DMS 273 (cell line): ENCODE data around the gene HSPD1.
"Not testable (repeated sequence)": the region's sequence is repeated elsewhere in the genome, so short reads cannot be mapped to it uniquely, and the experiment has no call there.

ENCODE experiments used
- DNase-seq: peaks from one replicate; lab custom pipeline; 2025; ENCODE audit not compliant: unreplicated experiment; lab: John Stamatoyannopoulos, UW

Gene HSPD1

DNA sequence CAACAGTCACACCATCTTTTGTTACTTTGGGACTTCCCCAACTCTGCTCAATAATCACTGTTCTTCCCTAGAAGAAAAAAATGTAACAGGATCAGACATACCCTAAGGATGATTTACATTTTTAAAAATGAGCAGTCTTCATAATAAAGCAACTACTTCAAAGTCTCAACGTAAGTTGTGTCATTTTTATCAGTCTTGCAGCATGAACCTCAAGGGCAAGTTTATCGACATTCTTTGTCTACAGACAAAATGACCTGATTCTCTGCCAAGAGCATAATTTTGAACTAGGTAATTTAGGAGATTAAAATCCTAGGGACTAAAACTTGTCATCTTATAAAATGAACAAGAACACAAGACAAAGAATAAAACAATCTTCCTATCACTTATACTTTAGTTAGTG is 2.3 kb downstream of the HSPD1 start:
- DNase-seq: no peak

GRCh38 chr2:197496695-197497094 is 2.9 kb downstream of the HSPD1 start:
- DNase-seq: no peak

GRCh38 chr2:197495433-197496134 is 4.1 kb downstream of the HSPD1 start:
- DNase-seq: no peak

DNA sequence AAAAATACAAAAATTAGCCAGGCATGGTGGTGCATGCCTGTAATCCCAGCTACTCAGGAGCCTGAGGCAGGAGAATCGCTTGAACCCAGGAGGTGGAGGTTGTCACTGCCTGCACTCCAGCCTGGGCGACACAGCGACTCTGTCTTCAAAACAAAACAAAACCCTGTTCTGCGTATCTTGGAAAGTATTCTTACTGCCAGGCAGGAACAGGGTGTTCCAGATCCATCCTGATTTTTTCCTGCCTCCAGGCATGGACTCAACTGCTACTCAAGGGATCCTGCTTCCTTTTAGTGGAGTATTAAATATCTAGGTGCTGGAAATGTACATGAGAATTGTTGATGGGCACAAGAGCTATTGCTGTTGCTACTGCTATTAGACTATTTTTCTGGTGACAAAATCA is 12.3 kb downstream of the HSPD1 start:
- no peak for DNase-seq

- peak; percentile 13 for DNase-seq
Observed at GRCh38 chr2:197486175-197486574, 13.5 kb downstream of the HSPD1 start.

GRCh38 chr2:197484248-197484647 is 15.4 kb downstream of the HSPD1 start:
- DNase-seq: not testable (repeated sequence)

DNA sequence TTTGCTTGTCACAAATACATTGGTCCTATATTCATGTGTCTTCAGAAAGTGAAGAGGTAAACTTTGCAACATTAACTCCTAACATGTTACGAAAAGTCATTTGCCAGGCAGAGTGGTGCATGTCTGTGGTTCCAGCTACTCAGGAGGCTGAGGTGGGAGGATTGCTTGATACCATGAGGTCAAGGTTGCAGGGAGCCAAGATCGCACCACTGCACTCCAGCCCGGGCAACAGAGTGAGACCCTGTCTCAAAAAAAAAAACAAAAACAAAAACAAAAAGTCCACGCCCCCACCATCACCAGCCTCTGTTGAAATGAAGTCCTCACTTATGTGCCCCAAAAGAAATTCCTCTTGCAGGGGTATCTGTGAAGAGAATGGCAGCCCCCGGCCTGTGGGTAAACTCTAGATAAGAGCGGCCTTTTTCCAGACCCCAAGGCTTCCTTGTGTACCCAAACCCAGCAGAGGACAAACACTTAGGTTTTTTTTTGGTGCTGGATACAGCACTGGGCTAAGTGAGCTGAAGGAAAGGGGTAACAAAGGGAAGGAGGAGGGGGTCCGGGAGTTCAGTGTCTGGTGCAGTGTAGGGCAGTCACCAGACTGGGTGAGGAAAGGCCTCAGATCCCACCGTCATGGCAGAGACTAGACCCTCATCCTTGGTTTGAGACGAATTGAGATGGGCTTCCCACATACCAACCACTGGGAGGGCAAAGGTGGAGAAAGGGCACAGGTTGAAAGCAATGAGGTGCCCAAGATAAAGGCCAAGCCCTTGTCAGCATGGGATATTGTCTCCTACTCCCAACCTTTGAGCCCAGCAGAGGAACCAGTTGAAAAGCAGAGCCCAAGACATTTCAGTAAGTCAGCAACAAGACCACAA is 19.2 kb downstream of the HSPD1 start:
- no peak for DNase-seq

GRCh38 chr2:197477797-197478196 is 21.8 kb downstream of the HSPD1 start:
- no peak for DNase-seq

GRCh38 chr2:197472166-197472565 is 27.5 kb downstream of the HSPD1 start:
- no peak for DNase-seq

GRCh38 chr2:197464175-197464574 is 35.5 kb downstream of the HSPD1 start:
- no peak for DNase-seq

- DNase-seq: no peak
Observed at GRCh38 chr2:197461057-197461456, 38.6 kb downstream of the HSPD1 start.

- DNase-seq: no peak
Observed at GRCh38 chr2:197460649-197461048, 39.0 kb downstream of the HSPD1 start.

DNA sequence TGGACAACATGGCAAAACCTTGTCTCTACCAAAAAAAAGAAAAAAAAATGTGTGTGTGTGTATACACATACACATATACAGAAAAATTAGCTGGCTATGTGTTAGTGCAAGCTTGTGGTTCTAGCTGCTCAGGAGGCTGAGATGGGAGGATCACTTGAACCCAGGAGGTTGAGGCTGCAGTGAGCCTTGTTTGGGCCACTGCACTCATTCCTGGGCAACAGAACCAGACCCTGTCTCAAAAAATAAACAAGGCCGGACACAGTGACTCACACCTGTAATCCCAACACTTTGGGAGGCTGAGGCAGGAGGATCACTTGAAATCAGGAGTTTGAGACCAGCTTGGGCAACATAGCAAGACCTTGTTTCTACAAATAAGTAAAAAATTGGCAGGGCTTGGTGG is 44.2 kb downstream of the HSPD1 start:
- DNase-seq: no peak

GRCh38 chr2:197454923-197455322 is 44.7 kb downstream of the HSPD1 start:
- no peak for DNase-seq

- peak; percentile 97 for DNase-seq
Observed at GRCh38 chr2:197453914-197454398, 45.7 kb downstream of the HSPD1 start.

- peak; percentile 100 for DNase-seq
Observed at GRCh38 chr2:197453123-197453913, 46.3 kb downstream of the HSPD1 start, which contains the start of gene COQ10B. Gene COQ10B, plus strand, starts transcription at chr2:197453552. Its CDS starts 9 bp downstream, at chr2:197453561.

GRCh38 chr2:197452754-197453122 is 46.9 kb downstream of the HSPD1 start:
- no peak for DNase-seq

DNA sequence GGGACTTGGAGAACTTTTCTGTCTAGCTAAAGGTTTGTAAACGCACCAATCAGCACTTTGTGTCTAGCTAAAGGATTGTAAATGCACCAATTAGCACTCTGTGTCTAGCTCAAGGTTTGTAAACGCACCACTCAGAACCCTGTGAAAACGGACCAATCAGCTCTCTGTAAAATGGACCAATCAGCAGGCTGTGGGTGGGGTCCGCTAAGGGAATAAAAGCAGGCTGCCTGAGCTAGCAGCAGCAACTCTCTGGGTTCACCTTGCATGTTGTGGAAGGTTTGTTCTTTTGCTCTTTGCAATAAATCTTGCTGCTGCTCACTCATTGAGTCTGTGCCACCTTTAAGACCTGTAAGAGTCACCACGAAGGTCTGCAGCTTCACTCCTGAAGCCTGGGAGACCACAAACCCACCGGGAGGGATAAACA is 48.7 kb downstream of the HSPD1 start:
- DNase-seq: peak; percentile 33

DNA sequence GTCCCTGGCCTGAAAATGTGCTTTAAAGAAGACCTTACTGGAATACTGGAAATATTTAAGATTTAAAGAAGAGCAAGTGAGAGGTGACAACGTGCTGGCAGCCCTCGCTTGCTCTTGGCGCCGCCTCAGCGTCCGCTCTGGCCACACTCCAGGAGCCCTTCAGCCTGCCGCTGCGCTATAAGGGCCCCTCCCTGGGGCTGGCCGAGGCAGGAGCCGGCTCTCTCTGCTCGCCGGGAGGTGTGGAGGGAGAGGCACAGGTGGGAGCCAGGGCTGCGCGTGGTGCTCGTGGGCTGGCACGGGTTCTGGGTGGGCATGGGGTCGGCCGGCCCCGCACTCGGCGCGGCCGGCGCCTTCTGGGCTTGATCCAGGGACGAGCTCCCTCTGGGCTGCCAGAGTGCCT is 49.2 kb downstream of the HSPD1 start:
- DNase-seq: peak; percentile 67

DNA sequence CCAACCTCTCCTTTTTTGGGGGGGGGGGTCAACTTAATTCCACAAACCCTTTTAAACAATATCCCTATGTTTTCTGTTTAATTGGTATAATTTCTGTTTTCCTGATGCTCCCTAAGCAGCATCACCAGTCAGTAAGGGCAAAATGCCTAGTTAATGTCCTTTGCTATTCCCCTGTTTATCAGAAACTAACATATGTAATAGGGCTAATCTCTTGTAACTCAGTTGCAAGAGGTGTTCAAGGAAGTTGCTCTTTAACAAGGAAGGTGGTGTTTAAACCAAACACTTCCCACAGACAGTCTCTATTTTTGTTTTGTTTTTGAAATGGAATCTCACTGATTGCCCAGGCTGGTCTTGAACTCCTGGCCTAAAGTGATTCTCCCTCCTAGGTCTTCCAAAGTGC is 52.8 kb downstream of the HSPD1 start:
- DNase-seq: no peak

DNA sequence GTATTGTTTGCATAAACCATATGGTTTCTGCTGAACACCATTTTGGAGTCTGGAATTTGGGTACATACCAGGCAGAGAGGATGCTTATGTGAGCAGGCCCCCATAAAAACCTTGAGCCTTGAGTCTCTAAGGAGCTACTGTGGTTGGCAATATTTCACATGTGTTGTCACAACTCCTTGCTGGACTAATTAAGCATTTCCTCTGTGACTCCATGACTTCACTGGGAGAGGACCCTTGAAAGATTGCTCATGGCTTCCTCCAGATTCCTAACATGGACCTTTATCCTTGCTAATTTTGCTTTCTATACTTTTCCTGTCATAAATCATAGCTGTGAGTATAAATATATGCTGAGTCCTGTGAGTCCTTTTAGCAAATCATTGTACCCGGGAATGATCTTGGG is 53.9 kb downstream of the HSPD1 start:
- no peak for DNase-seq
